Activated CD4-positive, alpha-beta T cell treated with anti-CD3 and anti-CD28 coated beads, Interleukin-2, amount 50 U/mL, for 1 hour (primary cell): Measurements from ENCODE around the gene SOX15.

Experiments used
- DNase-seq: peaks from one replicate; pipeline ENCODE4 v3.0.0-alpha.2; 2020

The SOX15 gene

DNA sequence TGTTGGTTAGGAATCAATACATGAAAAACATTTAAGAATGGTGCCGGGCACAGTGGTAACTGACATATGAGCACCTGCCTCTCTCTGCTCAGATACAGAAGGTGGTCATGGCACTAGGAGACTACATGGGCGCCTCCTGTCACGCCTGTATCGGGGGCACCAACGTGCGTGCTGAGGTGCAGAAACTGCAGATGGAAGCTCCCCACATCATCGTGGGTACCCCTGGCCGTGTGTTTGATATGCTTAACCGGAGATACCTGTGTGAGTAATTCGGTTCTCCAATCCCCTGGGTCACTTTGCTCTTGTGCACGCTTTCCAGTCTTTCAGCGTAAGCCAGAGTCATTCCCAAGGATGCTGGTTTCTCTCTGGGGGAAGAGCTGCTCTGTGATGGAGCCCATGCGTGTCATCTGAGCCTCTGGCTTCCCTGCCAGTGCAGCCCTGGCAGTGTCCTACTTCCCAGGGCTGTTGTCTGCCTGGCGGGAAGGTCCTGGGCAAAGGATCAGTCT lies 13.4 kb downstream of the SOX15 start:
- DNase-seq: no peak

DNA sequence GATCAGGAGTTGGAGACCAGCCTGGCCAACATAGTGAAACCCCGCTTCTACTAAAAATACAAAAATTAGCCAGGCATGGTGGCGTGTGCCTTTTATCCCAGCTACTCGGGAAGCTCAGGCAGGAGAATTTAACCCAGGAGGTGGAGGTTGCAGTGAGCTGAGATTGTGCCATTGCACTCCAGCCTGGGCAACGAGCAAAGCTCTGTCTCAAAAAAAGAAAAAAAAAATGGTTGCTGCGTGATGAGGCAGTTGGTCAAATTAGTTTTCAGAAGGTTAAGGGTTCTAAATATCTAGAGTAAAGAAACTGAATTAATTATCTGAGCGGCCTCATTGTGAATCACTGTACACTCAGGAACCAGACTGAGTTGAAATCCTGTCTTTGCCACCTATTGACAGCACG lies 13.9 kb downstream of the SOX15 start:
- no peak for DNase-seq

DNA sequence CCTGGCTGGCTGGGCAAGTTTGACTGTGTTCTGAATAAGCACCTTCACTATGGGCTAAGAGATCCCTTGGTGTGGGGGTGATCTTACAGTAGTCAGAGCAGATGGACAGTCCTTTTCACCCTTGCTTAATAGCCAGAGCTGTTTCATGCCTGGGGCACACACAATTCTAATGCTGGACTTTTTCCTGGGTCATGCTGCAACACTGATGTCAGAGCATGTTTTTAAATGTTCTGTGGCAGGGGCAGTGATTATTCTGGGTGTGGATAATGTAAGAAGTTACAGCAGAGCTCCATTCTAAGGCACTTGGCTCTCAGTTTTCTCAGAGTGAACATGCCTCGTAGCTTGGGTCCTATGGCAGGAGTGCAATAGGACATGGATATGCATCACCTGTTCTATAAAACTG lies 14.4 kb downstream of the SOX15 start:
- DNase-seq: no peak

DNA sequence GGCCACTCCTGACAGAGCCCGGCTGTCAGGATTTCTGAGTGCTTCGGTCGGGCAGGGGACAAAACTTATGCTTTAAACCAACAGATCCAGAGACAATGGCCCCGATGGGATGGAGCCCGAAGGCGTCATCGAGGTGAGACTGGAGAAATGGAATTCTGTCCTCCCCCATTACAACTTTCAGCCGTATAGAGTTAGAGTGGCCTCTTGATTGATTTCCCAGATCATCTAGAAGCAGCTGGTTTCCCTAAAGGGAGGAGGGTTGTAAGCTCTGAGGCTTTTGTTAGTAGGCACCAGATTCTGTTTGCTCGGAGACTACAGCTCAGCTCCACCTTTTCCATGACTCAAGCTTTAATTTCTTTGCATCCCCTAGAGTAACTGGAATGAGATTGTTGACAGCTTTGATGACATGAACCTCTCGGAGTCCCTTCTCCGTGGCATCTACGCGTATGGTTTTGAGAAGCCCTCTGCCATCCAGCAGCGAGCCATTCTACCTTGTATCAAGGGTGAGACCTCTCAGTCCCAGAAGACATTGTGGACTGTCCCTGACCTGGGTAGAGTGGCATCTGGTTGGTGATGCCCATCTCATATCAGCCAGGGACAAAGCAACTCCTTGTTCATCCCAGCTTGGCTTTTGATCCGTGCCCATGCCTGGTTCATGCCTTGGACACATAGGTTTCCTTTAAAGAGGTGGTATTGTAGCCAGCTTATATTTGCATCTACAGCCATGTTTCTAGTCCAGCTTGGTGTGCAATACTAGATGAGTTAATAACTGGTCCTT lies 15.5 kb downstream of the SOX15 start:
- DNase-seq: no peak

DNA sequence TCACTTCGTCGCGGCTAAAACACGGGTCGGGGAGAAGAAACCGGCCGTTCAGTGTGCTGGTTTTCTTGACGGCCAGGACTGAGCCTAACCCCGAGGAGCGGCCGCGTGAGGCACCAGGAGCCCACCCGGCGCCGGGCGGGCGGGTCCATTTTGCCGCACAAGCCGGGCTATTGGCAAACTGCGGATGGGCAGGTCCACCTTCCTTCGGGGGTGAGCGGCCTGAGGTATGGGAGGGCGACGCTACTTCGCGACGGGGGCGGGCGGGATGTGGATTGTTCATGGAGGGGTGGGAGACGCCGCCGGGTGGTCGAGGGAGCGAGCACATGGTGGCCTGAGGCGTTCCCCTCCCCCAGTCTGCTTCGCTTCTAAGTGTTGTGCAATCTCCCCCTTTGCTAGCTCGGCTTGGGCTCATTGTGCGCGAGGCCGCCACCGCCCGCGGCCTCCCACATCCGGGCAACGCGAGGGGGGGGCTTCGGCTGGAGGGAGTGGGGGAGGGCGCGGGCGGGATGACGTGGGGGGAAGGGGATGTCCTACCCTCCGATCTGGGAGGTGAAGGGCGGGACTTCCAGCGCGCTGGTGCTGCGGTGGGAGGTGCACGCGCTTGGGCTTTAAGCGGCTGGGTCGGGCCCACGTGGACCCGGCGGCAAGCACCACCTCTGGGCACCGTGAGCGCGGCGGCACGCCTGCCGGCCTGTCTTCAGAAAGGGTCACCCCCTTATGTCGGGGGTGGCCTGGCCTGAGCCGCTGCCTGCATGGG lies 16.4 kb downstream of the SOX15 start:
- peak; percentile 90 for DNase-seq

DNA sequence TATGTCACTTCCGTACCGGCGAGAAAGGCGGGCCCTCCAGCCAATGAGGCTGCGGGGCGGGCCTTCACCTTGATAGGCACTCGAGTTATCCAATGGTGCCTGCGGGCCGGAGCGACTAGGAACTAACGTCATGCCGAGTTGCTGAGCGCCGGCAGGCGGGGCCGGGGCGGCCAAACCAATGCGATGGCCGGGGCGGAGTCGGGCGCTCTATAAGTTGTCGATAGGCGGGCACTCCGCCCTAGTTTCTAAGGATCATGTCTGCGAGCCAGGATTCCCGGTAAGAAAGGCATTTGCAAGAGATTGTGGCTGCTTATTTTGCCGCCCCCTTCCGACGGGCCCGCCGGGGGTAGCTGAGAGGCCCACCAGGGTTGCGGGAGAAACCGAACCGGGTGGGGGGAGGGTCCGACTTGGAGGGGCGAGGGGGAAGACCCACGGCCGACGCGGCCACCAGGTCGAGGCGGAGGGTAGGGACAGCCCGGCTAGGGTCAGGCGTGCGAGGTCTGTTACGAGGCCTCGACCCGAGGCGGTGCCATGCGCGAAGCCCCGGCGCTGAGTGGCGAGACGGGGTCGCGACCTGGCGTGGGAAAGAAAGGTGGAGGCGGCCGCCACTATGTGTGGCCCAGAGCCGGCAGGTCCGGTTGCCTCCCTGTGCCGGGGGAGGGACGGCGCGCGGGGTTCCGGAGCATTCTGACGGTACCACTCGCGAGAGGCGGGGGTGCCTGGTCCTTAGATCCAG lies 17.1 kb downstream of the SOX15 start:
- DNase-seq: peak; percentile 100

DNA sequence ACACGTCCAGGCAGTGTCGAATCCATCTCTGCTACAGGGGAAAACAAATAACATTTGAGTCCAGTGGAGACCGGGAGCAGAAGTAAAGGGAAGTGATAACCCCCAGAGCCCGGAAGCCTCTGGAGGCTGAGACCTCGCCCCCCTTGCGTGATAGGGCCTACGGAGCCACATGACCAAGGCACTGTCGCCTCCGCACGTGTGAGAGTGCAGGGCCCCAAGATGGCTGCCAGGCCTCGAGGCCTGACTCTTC lies 17.6 kb downstream of the SOX15 start:
- no peak for DNase-seq

DNA sequence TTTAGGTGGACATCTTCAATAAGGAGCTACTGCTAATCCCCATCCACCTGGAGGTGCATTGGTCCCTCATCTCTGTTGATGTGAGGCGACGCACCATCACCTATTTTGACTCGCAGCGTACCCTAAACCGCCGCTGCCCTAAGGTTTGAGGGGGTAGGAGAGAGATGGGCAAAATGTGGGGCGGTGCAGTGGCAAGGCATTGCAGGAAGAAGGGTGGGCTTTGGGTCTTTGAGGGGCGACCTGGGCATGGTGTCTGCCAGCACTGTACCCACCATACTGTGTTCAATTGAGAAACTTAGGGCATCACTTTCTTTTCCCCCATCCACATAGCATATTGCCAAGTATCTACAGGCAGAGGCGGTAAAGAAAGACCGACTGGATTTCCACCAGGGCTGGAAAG lies 19.5 kb downstream of the SOX15 start:
- no peak for DNase-seq

DNA sequence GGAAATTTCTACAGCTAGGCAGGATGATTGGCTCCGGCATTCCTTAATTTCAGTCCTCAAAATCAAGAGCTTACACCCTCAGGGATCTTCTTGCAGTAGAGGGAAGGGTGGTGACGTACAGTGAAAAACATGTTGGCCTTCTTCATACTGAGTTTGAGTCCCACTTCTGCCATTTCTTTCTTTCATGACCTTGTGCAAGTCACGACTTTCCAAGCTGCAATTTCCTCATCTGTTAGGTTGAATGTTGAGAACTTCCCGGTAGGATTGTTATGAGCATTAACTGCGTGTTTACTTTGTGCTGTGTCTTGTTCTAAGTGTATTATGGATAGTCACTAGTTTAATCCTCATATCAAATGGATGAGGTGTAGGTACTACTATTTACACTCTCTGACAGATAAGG lies 20.3 kb downstream of the SOX15 start:
- DNase-seq: no peak

DNA sequence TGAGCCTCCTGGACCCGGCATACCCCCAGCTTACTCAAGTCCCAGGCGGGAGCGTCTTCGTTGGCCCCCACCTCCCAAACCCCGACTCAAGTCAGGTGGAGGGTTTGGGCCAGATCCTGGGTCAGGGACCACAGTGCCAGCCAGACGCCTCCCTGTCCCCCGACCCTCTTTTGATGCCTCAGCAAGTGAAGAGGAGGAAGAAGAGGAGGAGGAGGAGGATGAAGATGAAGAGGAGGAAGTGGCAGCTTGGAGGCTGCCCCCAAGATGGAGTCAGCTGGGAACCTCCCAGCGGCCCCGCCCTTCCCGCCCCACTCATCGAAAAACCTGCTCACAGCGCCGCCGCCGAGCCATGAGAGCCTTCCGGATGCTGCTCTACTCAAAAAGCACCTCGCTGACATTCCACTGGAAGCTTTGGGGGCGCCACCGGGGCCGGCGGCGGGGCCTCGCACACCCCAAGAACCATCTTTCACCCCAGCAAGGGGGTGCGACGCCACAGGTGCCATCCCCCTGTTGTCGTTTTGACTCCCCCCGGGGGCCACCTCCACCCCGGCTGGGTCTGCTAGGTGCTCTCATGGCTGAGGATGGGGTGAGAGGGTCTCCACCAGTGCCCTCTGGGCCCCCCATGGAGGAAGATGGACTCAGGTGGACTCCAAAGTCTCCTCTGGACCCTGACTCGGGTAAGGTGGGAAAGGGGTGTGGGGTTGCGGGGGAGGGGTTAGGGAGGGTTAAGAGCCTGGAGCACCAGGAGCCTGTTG lies 26.6 kb downstream of the SOX15 start:
- DNase-seq: no peak

DNA sequence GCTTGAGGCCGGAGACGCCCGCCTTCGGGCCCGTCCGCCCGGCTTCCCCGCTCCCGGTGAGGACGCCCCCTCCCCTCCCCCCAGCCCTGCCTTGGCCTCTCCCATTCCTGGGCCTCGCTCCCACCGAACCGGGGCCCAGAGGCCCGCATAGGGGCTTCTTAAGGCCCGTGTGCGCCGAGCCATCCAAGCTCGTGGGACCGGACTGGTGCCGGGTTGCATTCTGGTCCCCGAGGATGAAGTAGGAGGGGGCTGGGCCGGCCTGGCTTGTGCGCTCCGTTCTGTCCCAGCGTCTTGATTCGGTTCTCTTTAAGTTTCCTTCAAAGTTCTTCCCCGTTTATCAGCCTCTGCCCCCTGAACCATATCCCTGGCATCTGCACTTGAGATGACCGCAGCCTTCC lies 27.7 kb downstream of the SOX15 start:
- no peak for DNase-seq

DNA sequence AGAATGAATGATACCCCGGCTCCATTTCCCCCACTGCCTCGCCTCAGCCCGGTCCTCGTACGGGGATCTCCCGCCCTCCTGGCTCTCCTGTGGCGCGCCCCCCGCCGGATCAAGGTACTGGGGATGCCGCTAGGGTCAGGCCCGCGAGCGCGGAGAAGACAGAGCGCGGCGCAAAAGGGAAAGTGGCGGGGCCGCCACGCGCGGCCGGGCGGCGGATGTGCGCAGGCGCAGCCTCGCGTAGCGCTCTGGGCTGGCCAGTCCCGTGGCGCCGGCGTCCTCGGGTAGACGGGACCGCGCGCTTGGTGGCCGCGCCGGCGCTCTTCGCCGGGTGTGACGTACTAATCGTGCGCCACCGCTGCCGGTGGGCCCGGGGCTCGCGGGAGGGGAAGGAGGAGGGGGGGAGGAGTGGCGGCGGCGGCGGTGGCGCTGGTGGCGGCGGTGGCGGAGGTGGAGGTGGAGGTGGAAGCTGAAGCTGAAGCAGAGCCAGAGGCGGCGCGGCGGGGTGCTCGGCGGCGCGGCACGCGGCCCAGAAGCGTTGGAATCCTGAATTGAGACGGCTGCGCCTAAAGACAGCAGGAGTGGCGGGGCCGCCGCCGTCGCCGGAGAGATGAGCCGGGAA lies 28.2 kb downstream of the SOX15 start, which contains the start of gene SENP3:
SENP3 (plus strand) TSS at position 331 of the 619 bp plus-strand sequence. CDS start 1,158 bp downstream, outside the sequence.
- DNase-seq: peak; percentile 88

DNA sequence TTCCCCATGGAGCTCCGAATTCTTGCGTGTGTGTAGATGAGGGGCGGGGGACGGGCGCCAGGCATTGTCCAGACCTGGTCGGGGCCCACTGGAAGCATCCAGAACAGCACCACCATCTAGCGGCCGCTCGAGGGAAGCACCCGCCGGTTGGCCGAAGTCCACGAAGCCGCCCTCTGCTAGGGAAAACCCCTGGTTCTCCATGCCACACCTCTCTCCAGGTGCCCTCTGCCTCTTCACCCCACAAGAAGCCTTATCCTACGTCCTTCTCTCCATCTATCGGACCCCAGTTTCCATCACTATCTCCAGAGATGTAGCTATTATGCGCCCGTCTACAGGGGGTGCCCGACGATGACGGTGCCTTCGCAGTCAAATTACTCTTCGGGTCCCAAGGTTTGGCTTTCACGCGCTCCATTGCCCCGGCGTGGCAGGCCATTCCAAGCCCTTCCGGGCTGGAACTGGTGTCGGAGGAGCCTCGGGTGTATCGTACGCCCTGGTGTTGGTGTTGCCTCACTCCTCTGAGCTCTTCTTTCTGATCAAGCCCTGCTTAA lies 28.8 kb downstream of the SOX15 start:
- DNase-seq: peak; percentile 82

DNA sequence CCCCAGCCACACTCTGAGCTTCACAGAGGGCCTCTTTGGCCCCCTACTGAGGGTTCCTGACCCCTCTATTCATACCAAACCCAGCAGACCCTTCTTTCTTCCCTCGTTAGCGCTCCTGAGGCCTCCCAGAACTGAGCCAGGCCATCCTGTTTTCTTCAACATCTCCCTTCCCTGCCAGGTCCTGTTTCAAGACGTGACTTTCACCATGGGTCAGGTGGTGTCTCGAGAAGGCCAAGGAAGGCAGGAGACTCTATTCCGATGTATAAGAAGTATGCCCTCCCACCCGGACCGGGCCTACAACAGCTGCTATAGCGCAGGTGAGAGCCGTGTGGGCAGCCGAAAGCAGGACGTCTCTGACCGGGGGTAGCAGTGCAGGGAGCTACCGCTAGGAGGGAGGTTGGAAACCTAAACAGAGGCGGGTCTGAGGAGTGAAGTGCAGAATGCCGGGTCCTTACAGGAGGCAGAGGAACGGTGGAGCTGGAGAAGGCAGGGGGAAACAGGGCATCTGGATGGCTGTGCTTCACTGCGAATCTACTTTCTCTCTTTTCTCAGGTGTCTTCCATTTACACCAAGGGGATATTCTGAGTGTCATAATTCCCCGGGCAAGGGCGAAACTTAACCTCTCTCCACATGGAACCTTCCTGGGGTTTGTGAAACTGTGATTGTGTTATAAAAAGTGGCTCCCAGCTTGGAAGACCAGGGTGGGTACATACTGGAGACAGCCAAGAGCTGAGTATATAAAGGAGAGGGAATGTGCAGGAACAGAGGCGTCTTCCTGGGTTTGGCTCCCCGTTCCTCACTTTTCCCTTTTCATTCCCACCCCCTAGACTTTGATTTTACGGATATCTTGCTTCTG lies 29.5 kb downstream of the SOX15 start:
- peak; percentile 62 for DNase-seq

DNA sequence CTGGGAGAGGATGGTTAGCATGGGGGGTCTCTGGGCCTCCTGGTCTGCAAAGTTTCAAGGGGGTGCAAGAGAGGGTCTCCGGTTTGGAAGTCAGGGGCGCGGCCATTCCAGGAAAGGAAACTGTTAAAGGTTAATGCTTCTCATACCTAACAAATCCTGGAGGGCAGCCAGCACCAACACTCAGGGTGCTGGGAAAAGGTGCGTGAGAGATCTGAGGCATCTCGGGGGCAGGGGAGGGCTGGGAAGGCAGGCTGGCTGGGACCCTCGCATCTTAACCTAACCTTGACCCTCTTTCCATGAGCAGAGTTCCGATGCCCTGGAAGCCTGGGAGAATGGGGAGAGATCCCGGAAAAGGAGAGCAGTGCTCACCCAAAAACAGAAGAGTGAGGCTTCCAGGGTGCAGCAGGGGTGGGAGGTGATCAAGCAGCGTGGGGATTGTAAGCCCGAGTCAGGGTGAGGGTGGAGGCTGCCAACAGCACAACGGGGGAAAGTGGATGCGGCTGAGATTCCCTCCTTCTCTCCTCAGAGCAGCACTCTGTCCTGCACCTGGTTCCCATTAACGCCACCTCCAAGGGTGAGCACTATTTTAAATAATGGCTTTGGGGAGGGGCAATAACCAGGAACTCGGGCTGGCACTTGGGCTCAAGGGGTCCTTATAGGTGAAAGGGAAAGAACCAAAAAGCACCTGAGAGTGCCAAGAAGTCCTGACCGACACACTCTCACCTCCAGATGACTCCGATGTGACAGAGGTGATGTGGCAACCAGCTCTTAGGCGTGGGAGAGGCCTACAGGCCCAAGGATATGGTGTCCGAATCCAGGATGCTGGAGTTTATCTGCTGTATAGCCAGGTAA lies 30.3 kb downstream of the SOX15 start:
- no peak for DNase-seq

DNA sequence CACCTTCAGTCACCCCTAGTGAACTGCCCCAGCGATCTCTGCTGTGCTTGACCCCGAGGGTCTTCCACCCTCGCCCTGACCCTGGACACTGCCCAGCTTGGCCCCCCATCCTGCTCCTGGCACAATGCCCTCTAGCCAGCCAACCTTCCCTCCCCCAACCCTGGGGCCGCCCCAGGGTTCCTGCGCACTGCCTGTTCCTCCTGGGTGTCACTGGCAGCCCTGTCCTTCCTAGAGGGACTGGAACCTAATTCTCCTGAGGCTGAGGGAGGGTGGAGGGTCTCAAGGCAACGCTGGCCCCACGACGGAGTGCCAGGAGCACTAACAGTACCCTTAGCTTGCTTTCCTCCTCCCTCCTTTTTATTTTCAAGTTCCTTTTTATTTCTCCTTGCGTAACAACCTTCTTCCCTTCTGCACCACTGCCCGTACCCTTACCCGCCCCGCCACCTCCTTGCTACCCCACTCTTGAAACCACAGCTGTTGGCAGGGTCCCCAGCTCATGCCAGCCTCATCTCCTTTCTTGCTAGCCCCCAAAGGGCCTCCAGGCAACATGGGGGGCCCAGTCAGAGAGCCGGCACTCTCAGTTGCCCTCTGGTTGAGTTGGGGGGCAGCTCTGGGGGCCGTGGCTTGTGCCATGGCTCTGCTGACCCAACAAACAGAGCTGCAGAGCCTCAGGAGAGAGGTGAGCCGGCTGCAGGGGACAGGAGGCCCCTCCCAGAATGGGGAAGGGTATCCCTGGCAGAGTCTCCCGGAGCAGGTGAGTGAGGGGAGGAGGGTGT lies 31.2 kb downstream of the SOX15 start, which contains the start of gene TNFSF13:
TNFSF13 (plus strand) TSS at position 207 of the 776 bp plus-strand sequence; CDS start at position 497, 290 bp downstream.
- DNase-seq: no peak

DNA sequence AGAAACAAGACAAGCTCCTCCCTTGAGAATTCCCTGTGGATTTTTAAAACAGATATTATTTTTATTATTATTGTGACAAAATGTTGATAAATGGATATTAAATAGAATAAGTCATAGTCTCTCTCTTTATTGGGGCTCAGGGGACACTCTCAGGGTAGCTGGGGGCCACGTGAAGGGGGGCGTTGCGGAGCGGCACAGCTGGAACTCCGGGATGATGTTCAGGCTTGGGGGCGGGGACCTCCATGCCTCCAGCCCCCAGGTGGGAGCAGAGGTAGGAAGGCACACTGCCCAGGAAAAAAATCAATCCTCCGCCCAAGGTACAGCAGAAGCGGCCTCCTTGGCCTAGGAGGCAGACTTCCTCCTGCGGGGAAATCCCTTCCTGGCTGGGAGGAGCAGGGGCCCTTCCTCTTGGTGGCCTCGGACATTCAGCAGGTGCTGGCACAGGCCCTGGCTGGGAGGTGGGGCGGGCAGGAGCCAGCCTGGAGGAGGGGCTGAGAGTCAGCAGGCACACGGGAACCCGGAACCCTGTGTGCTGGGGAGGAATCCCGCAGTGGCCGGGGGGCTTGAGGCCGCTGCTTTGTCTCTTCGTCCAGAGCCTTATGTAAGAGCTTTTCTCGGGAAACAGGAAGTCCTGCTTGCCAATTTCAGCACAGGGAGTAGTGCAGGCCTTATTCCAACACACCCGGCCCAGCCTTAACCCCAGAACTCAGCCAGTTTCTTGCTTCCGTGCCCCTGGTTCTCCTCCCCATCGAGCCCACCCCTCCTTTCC lies 31.9 kb downstream of the SOX15 start:
- DNase-seq: no peak

DNA sequence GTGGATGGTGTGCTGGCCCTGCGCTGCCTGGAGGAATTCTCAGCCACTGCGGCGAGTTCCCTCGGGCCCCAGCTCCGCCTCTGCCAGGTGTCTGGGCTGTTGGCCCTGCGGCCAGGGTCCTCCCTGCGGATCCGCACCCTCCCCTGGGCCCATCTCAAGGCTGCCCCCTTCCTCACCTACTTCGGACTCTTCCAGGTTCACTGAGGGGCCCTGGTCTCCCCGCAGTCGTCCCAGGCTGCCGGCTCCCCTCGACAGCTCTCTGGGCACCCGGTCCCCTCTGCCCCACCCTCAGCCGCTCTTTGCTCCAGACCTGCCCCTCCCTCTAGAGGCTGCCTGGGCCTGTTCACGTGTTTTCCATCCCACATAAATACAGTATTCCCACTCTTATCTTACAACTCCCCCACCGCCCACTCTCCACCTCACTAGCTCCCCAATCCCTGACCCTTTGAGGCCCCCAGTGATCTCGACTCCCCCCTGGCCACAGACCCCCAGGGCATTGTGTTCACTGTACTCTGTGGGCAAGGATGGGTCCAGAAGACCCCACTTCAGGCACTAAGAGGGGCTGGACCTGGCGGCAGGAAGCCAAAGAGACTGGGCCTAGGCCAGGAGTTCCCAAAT lies 32.6 kb downstream of the SOX15 start:
- no peak for DNase-seq
